ENCODE results near the gene PLPP4. TPM values are rescaled to one million over a fixed set of nuclear protein-coding genes. Genes with fewer than 3 reads are reported as not detected.

Gene PLPP4
- total RNA-seq, 1 experiment from 2014 or later: 9.7 TPM

DNA sequence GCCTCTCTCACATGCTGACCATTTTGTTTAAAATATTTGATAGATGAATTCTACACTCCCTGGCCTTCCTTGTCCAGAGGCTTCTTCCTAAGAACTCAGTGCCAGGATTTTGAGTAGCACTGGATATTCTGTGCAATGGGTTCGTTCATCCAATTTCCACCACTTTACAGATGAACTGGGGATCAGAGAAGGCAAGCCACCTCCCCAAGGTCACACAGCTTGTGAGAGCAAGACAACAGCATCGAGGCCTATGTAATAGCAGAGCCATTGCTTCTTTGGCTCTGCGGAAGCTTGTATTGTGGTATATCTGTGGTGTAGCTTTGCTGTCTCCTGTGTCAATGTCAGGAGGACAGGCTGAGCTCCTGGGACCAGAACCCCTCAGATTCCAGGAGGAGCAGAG lies 140.9 kb downstream of the PLPP4 start:
- no peaks in the 10 kb centered on the region for H3K79me2 ChIP-seq (ENCODE audit: low read length)
- H3K4me1 ChIP-seq (ENCODE audit: low read length): peaks cover 27% of the 10 kb centered on the region
- no peak overlapping the region for H3K27ac ChIP-seq (ENCODE audit: low read length)
- no peaks in the 10 kb centered on the region for H3K9me2 ChIP-seq (replicated peaks; ENCODE audit: insufficient read depth, low read length)
- no peak overlapping the region for H3K9ac ChIP-seq (ENCODE audit: low read length)
- no peaks in the 10 kb centered on the region for H3K9me3 ChIP-seq (ENCODE audit: low read length)
- H3K4me3 ChIP-seq (ENCODE audit: low read length): no peak overlapping the region
- H4K20me1 ChIP-seq (ENCODE audit: insufficient read depth, low read depth, low read length): no peaks in the 10 kb centered on the region
- DNase-seq: no peak
- H3K36me3 ChIP-seq (ENCODE audit: insufficient read depth, low read length): no peaks in the 10 kb centered on the region
- no peaks in the 10 kb centered on the region for H3K27me3 ChIP-seq (ENCODE audit: low read length)
- no peak overlapping the region for H3K4me2 ChIP-seq (ENCODE audit: low read depth, low read length, poor library complexity, severe bottlenecking)
- no peak overlapping the region for H2AFZ ChIP-seq (ENCODE audit: low read length)

DNA sequence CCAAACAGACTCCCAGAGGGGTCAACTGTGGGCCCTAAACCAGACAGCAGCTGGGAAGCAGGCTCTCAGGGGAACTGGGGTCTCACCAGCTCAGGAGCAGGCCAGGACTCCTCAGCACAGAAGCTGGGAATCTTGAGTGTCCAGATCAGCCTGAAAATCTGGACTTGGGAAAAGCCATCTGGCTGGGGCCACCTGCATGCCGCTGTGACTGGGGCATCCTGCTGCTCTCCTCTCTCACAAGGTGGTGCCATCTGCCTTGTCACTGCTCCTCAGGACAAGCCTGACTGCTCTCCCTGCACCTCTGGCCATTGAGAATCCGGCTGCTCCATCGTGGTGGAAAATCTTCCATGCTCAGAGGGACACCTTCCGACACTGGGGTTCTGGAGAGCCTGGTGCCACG lies 141.4 kb downstream of the PLPP4 start:
- no peak for DNase-seq

DNA sequence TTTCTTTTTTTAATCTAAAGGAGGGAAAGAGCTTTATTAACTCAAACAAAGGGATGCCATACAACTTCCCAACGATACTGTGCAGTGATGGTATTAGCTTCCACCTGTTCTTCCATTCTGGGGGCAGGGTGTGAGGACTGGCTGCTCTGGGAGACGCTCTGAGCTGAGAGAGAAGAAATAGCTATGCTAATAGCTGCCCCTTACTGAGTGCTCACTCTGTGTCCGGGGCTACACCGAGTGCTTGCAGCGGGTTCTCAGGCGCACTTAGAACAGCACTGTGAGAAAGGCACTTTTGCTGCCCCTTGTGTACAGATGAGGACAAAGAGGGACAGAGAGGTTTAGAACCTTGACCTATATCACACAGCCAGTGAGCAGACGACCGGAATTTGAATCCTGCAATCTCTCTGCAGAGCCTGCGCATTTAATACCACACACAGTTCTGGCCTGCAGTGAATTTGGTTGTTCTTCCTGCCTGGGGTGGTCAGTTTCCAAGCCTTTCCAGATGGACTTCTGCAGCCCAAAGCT lies 142.2 kb downstream of the PLPP4 start:
- H3K9ac ChIP-seq (ENCODE audit: low read length): no peak overlapping the region
- H3K27me3 ChIP-seq (ENCODE audit: low read length): no peaks in the 10 kb centered on the region
- no peak for DNase-seq
- peaks cover 28% of the 10 kb centered on the region for H3K4me1 ChIP-seq (ENCODE audit: low read length)
- H2AFZ ChIP-seq (ENCODE audit: low read length): no peak overlapping the region
- no peaks in the 10 kb centered on the region for H4K20me1 ChIP-seq (ENCODE audit: insufficient read depth, low read depth, low read length)
- no peaks in the 10 kb centered on the region for H3K79me2 ChIP-seq (ENCODE audit: low read length)
- H3K9me2 ChIP-seq (replicated peaks; ENCODE audit: insufficient read depth, low read length): no peaks in the 10 kb centered on the region
- H3K4me2 ChIP-seq (ENCODE audit: low read depth, low read length, poor library complexity, severe bottlenecking): no peak overlapping the region
- no peak overlapping the region for H3K27ac ChIP-seq (ENCODE audit: low read length)
- no peaks in the 10 kb centered on the region for H3K36me3 ChIP-seq (ENCODE audit: insufficient read depth, low read length)
- no peaks in the 10 kb centered on the region for H3K9me3 ChIP-seq (ENCODE audit: low read length)
- no peak overlapping the region for H3K4me3 ChIP-seq (ENCODE audit: low read length)

More for the DNA sequence above, 141.4 kb downstream of the PLPP4 start:
- H3K4me3 ChIP-seq (ENCODE audit: low read length): no peak overlapping the region
- no peak overlapping the region for H3K4me2 ChIP-seq (ENCODE audit: low read depth, low read length, poor library complexity, severe bottlenecking)
- H3K27me3 ChIP-seq (ENCODE audit: low read length): no peaks in the 10 kb centered on the region
- H3K27ac ChIP-seq (ENCODE audit: low read length): no peak overlapping the region
- no peaks in the 10 kb centered on the region for H3K79me2 ChIP-seq (ENCODE audit: low read length)
- H4K20me1 ChIP-seq (ENCODE audit: insufficient read depth, low read depth, low read length): no peaks in the 10 kb centered on the region
- no peaks in the 10 kb centered on the region for H3K9me2 ChIP-seq (replicated peaks; ENCODE audit: insufficient read depth, low read length)
- no peaks in the 10 kb centered on the region for H3K9me3 ChIP-seq (ENCODE audit: low read length)
- H3K9ac ChIP-seq (ENCODE audit: low read length): no peak overlapping the region
- H3K4me1 ChIP-seq (ENCODE audit: low read length): peaks cover 27% of the 10 kb centered on the region
- H2AFZ ChIP-seq (ENCODE audit: low read length): no peak overlapping the region
- H3K36me3 ChIP-seq (ENCODE audit: insufficient read depth, low read length): no peaks in the 10 kb centered on the region

DNA sequence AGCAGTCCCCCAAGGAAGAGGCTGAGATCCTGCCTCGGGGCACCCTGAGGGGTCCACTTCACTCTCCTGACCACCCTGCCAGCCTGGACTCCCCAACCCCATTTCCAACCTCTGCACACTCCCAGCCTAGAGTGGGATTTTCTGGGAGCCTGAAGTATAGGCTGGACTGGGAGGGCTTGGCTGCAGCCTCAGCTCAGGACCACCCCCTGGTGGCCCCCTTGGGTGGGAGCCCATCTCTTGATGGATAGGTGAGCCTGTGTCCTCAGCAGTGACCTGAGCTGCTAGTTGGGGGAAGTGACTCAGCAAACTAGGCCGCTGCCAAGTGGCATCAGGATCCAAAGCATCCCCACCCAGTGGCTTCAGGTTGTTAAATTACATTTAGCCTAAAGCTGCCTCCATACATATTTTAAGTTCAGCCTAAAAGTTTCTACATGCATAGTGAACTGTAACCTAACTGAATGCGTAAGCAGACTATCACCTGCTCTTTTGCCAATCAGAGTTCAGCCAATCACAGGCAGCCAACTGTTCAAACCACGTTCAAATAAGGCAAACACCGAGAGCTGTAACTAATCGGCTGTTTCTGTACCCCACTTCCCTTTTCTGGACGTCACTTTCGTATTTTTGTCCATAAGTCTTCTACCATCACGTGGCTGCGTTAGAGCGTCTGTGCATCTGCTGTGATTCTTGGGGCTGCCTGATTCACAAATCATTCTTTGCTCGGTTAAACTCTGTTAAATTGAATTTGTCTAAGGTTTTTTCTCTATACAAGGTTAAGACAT lies 144.0 kb downstream of the PLPP4 start:
- no peaks in the 10 kb centered on the region for H4K20me1 ChIP-seq (ENCODE audit: insufficient read depth, low read depth, low read length)
- H2AFZ ChIP-seq (ENCODE audit: low read length): peak overlapping the region; percentile 30; the same call in 1 of the 2 replicates
- DNase-seq: peak; percentile 92
- H3K27me3 ChIP-seq (ENCODE audit: low read length): no peaks in the 10 kb centered on the region
- H3K79me2 ChIP-seq (ENCODE audit: low read length): no peaks in the 10 kb centered on the region
- peak overlapping the region; percentile 52 for H3K9ac ChIP-seq (ENCODE audit: low read length)
- H3K9me2 ChIP-seq (replicated peaks; ENCODE audit: insufficient read depth, low read length): no peaks in the 10 kb centered on the region
- H3K4me1 ChIP-seq (ENCODE audit: low read length): peaks cover 46% of the 10 kb centered on the region
- peak overlapping the region; percentile 48 for H3K4me2 ChIP-seq (ENCODE audit: low read depth, low read length, poor library complexity, severe bottlenecking)
- peak overlapping the region; percentile 88 for H3K27ac ChIP-seq (ENCODE audit: low read length)
- H3K9me3 ChIP-seq (ENCODE audit: low read length): no peaks in the 10 kb centered on the region
- H3K4me3 ChIP-seq (ENCODE audit: low read length): peak overlapping the region; percentile 15; the same call in 1 of the 2 replicates
- no peaks in the 10 kb centered on the region for H3K36me3 ChIP-seq (ENCODE audit: insufficient read depth, low read length)

DNA sequence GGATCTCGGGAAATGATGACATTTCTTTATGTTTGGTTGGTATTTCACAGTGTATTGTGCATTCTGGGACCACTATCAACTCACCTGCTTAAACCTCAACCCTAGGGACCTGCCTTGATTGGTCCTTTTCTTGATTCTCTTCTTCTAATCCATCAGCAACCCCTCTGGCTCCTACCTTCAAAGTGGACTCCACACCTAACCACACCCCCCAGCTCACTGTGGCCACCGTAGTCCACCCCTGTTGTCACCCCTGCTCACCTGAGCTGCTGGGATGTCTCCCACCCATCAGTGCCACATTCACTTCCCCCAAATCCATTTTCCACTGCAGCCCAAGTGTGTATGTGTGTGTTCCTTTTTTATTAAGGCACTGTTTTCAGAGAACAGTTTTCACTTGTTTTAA lies 145.0 kb downstream of the PLPP4 start:
- Histone ChIP-seq H3K36me3 (ENCODE audit: insufficient read depth, low read length) (no peaks in the 10 kb centered on the region), H3K4me1 (ENCODE audit: low read length) (peaks cover 56% of the 10 kb centered on the region)

DNA sequence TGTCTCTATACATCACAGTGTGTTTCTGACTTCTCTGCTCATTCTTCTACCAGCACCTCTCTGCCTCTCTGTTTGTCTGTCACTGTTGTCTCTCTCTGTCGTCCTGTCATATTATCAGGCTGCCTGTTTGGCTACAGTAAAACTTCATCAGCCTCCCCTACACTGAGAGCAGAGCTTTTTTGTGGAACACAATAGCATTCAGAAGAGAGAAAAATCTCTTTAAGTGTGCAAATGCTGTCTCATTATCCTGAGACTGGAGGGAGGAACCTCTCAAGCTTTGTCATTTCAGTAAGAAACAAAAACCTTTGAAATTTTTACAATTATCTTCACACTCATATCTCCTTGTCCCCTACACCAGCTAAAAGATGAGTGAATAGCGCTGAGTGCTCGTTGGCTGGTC lies 148.4 kb downstream of the PLPP4 start:
- H3K9me3 ChIP-seq (ENCODE audit: low read length): no peaks in the 10 kb centered on the region
- peak overlapping the region; percentile 94 for H3K27ac ChIP-seq (ENCODE audit: low read length)
- H3K4me2 ChIP-seq (ENCODE audit: low read depth, low read length, poor library complexity, severe bottlenecking): peak overlapping the region; percentile 75
- H3K9ac ChIP-seq (ENCODE audit: low read length): peak overlapping the region; percentile 61
- H3K4me1 ChIP-seq (ENCODE audit: low read length): peaks cover 53% of the 10 kb centered on the region
- H2AFZ ChIP-seq (ENCODE audit: low read length): no peak overlapping the region; the same call in 1 of the 2 replicates
- H3K79me2 ChIP-seq (ENCODE audit: low read length): no peaks in the 10 kb centered on the region
- H4K20me1 ChIP-seq (ENCODE audit: insufficient read depth, low read depth, low read length): no peaks in the 10 kb centered on the region
- no peaks in the 10 kb centered on the region for H3K27me3 ChIP-seq (ENCODE audit: low read length)
- no peak for DNase-seq
- no peaks in the 10 kb centered on the region for H3K36me3 ChIP-seq (ENCODE audit: insufficient read depth, low read length)
- peak overlapping the region; percentile 25; the same call in 1 of the 2 replicates for H3K4me3 ChIP-seq (ENCODE audit: low read length)
- H3K9me2 ChIP-seq (replicated peaks; ENCODE audit: insufficient read depth, low read length): no peaks in the 10 kb centered on the region

More for the DNA sequence above, 145.0 kb downstream of the PLPP4 start:
- H3K9me2 ChIP-seq (replicated peaks; ENCODE audit: insufficient read depth, low read length): no peaks in the 10 kb centered on the region
- H3K27me3 ChIP-seq (ENCODE audit: low read length): no peaks in the 10 kb centered on the region
- DNase-seq: no peak
- H3K9ac ChIP-seq (ENCODE audit: low read length): peak overlapping the region; percentile 52; the same call in 1 of the 2 replicates
- H3K9me3 ChIP-seq (ENCODE audit: low read length): no peaks in the 10 kb centered on the region
- no peaks in the 10 kb centered on the region for H4K20me1 ChIP-seq (ENCODE audit: insufficient read depth, low read depth, low read length)
- no peak overlapping the region for H2AFZ ChIP-seq (ENCODE audit: low read length)
- H3K4me3 ChIP-seq (ENCODE audit: low read length): no peak overlapping the region
- H3K4me2 ChIP-seq (ENCODE audit: low read depth, low read length, poor library complexity, severe bottlenecking): no peak overlapping the region
- H3K27ac ChIP-seq (ENCODE audit: low read length): peak overlapping the region; percentile 88
- no peaks in the 10 kb centered on the region for H3K79me2 ChIP-seq (ENCODE audit: low read length)

DNA sequence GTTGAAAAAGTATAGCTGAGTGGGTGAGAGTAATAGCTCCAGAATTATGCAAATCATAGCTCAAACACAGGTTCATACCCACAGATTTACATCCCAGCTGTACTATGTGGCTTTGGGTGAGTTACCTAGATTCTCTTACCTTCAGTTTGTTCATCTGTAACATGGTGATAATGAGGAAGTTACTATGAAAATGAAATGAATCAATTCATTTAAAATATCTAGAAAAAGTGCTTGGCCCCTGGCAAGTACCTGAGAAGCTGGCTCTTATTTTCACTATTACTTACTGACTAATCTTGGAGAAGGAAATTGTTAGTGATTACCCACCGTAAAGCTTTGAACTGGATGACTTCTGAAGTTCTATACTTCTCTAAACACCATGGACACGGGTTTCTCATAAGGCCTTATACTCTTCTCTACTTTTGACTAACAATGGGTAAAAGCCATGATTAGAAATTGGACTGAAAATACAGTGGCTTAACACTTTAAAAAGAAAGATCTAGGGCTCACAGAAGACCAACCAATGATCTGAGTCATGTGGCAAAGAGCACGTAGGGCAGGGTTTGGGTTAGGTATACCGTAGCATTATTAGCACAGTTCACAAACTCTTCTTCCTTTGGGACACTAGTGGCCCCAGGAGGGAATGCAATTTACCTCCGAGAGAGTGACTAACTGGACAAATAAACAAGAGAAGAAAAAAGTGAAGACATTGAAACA lies 149.2 kb downstream of the PLPP4 start:
- Histone ChIP-seq H2AFZ (ENCODE audit: low read length) (peak overlapping the region; percentile 58; the same call in 1 of the 2 replicates), H3K27ac (ENCODE audit: low read length) (peak overlapping the region; percentile 94), H3K4me3 (ENCODE audit: low read length) (peak overlapping the region; percentile 39), H3K36me3 (ENCODE audit: insufficient read depth, low read length) (no peaks in the 10 kb centered on the region), H3K9me3 (ENCODE audit: low read length) (no peaks in the 10 kb centered on the region), H4K20me1 (ENCODE audit: insufficient read depth, low read depth, low read length) (no peaks in the 10 kb centered on the region), H3K9ac (ENCODE audit: low read length) (peak overlapping the region; percentile 61), H3K79me2 (ENCODE audit: low read length) (no peaks in the 10 kb centered on the region), H3K9me2 (replicated peaks; ENCODE audit: insufficient read depth, low read length) (no peaks in the 10 kb centered on the region), H3K4me2 (ENCODE audit: low read depth, low read length, poor library complexity, severe bottlenecking) (peak overlapping the region; percentile 75), H3K4me1 (ENCODE audit: low read length) (peaks cover 45% of the 10 kb centered on the region), H3K27me3 (ENCODE audit: low read length) (no peaks in the 10 kb centered on the region)
- peak; percentile 83 for DNase-seq

Data from Karpas-422 (cell line).